Urothelium cell line (cell line): ENCODE results near the gene HTRA3.
A peak's percentile ranks its signal among the peaks of the same experiment; 100 is the strongest.

Source experiments
- DNase-seq: peaks from one replicate; pipeline ENCODE4 v3.0.0; 2011; ENCODE audit warnings: low spot score, mixed read lengths
- FAIRE-seq: peaks from 2 replicates; lab custom pipeline; 2011; peaks lifted over from hg19 to GRCh38; lab: Jason Lieb, UNC

The HTRA3 gene

DNA sequence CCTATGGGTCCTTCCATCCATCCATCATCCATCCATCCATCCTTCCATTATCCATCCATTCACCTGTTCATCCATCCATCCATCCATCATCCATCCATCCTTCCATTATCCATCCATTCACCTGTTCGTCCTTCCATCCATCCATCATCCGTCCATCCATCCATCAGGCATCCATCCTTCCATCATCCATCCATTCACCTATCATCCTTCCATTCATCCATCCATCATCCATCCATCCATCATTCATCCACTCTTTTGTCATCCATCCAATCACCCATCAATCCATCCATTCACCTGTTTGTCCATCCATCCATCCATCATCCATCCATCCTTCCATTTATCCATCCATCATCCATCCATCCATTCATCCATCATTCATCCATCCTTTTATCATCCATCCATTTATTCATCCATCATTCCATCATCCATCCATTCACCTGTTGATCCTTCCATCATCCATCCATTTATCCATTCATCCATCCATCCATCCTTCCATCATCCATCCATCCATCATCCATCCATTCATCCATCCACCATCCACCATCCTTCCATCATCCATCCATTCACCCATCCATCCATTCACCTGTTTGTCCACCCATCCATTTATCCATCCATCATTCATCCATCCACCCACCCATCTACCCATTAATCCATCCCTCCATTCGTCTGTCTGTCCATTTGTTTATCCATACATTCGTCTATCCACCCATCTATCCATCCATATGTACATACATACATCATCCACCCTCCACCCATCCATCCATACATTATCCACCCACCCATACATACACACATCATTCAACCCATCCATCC is 35.7 kb upstream of the HTRA3 start:
- peak; percentile 83 for FAIRE-seq
- no peak for DNase-seq

DNA sequence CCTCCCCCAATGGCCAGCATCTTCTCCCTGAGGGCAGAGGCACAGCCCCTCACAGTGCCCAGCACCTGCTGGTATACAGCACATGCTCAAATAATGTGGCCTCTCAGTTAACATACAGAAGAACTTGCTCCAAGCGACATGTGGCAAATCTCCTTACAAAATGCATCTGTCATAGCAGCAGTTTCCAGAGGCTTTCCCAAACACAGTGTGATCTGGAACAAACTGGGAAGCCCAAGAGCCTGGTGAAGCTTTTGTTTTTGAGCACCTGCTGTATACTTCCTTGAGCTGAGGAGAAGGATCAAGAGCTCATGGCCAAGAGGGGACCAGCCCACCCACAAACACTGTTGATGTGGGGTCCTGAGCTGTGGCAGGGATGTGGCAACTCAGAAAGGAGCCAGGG is 34.8 kb upstream of the HTRA3 start:
- FAIRE-seq (no peak), DNase-seq (no peak)

GRCh38 chr4:8235224-8235623 is 34.3 kb upstream of the HTRA3 start:
- FAIRE-seq (no peak), DNase-seq (no peak)

DNA sequence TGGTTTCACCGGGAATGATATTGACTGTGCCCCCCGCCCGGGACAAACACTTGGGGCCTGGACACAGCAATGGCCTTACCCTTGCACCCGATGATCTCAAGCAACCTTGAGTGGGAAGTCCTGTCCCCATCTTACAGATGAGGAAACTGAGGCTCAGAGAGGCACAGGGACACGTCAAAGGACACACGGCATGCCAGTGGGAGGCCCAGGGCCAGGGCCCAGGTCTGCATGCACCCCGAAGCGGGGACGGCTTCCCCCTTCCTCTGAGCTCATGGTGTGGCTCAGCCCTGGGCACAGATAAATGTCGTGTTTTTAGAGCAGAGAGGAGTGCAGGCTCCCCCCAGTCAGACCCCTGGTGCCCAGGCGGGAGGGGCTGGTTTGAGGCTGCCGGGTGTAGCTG is 33.9 kb upstream of the HTRA3 start:
- FAIRE-seq (no peak), DNase-seq (no peak)

DNA sequence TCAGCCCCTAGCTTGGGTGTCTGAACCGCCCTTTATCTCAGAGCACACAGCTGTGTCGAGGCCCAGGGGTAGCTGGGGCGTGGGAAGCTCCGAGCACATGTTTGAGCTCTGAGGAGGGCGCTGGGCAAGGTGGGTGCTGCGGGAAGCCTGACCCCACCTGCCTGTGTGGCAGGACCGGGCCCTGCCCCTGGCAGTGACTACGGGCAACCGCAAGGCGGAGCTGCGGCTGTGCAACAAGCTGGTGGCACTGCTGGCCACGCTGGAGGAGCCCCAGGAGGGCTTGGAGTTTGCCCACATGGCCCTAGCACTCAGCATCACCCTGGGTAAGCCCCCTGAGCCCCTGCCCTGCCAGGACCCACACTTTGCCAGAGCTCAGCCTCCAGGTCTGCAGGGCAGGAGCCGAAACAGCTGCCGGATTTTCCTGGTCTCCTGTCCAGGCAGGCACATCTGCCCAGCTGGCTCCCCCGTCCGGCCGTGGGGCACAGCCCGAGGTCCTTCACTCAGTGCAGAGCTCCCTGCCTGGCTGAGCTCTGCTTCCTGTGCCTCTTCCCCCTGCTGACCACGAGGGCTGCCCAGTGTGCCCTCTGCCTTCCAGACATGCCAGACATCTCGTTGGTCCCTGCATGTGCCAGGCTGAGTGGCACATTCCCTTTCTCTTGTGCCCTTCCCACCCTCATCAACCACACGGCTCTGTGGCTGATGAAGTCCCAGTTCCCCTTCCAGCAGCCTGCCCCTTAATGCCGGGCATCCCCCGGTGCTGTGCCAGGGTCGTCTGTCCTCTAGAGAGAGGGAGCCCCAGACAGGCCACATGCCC is 33.2 kb upstream of the HTRA3 start:
- FAIRE-seq (no peak), DNase-seq (no peak)

DNA sequence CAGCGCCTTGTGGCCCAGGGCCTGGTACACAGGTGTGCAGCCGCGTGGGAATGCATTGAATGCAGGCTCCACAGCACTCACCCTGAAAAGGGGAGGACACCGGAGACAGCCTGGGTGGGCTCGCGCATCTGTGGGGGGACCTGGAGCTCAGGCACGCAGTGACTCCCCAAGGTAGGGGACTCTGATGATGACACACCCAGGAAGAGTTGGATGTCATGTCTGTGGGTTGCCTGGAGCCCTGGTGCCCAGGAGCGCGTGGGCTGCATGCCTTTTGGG is 32.7 kb upstream of the HTRA3 start:
- no peak for FAIRE-seq

DNA sequence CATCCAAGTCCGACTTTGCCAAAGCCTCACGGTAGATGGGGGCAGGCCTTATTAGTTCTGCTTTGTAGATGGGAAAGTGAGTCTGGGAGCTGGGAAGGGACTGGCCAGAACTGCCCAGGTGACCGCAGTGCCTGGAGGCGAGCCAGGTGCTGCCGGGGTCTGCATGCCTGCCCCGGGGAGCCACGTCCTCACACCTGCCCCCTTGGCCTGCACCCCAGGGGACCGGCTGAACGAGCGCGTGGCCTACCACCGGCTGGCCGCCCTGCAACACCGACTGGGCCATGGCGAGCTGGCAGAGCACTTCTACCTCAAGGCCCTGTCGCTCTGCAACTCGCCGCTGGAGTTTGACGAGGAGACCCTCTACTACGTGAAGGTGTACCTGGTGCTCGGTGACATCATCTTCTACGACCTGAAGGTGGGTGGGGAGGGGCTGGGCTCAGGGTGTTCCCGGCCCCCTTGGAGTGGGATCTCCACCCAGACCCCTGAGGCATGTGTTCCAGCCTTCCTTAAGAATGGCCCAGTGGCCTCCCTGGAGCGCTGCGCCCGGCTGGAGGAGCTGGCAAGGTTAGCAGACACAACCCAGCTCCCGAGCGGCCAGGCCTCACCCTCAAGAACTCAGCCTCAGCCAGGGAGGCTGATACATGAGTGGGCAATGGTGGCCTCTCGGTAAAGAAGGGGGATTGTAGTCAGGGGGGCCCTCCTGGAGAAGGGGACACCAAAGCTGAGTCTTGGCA is 32.1 kb upstream of the HTRA3 start:
- DNase-seq (no peak), FAIRE-seq (no peak)

More for the DNA sequence above, 32.7 kb upstream of the HTRA3 start:
- DNase-seq, result no peak

DNA sequence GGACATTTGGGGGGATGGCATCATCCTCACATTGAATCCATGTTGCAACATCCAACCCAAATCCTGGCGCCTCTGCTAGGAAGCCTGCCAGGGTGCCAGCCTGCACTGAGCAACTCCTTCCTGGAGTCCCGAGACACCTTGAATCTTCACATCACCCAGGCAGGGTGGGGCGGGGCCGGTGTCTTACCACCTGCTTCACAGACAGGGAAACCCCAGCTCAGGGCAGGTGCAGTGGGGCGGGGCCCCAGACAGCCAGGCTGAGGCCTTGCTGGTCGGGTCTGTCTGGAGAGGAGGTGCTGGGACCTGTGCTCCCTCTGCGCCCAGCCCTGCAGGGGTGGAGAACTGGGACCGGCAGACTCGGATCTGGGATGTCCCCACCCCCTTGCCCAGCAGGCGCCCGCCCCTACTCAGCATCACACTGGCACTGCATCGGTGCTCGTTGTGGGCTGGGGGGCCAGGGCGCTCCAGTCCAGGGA is 31.5 kb upstream of the HTRA3 start:
- DNase-seq, result no peak
- no peak for FAIRE-seq

DNA sequence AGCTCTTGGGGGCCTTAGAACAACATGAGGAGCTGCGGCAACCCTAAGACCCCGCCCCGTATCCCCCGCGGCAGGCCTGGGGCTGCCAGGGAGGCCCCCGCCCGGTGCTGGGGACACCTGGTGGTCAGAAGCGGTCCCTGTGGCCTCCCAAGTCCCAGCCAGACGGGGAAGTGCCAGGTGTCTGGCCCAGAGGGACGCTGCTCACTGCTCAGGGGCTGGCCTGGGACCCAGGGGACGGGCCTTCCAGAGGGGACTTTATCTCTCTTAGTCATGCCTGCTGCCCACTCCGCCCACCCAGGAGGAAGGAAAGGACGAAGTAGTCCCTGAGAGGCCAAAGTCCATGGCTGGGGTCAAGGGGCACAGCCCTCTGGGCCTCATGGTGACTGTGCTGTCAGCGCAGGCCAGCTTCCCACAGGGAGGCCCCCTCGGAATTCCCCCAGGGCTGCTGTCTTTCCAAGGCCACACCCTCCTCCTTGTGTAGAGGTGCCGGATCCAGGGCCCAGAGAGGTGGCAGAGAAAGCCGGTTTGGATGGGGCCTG is 31.0 kb upstream of the HTRA3 start:
- DNase-seq (no peak), FAIRE-seq (no peak)

DNA sequence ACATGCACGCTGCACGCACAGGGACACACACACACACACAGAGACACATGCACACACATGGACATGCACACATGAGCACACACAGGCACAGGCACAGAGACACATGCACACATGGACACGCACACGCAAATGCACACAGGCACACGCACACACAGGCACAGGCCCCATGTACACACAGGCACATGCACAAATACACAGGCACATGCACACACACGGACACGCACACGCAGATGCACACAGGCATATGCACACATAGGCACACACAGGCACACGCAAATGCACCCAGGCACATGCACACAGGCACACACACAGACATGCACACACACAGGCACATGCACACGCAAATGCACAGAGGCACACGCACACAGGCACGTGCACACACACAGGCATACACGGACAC is 30.3 kb upstream of the HTRA3 start:
- DNase-seq, result no peak
- FAIRE-seq, result no peak

DNA sequence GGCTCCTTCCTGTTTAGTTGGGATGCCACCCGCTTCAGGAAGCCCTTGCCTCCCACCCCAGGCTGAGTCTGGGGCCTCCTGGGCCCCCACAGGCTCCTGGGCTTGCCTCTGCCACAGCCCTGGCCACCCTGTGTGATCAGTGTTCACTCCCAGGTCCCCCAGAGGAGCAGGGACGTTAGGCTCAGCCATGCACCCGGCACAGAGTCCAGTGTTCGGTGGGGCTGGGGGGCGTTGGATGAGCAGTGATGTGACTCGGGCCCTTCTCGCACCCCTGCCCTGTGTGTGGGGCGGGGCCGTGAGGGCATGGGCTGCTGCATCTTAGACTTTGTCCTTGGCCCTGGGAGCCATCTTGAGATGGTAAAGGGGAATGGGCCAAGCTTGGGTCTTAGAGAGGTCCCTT is 29.9 kb upstream of the HTRA3 start:
- FAIRE-seq, result no peak

DNA sequence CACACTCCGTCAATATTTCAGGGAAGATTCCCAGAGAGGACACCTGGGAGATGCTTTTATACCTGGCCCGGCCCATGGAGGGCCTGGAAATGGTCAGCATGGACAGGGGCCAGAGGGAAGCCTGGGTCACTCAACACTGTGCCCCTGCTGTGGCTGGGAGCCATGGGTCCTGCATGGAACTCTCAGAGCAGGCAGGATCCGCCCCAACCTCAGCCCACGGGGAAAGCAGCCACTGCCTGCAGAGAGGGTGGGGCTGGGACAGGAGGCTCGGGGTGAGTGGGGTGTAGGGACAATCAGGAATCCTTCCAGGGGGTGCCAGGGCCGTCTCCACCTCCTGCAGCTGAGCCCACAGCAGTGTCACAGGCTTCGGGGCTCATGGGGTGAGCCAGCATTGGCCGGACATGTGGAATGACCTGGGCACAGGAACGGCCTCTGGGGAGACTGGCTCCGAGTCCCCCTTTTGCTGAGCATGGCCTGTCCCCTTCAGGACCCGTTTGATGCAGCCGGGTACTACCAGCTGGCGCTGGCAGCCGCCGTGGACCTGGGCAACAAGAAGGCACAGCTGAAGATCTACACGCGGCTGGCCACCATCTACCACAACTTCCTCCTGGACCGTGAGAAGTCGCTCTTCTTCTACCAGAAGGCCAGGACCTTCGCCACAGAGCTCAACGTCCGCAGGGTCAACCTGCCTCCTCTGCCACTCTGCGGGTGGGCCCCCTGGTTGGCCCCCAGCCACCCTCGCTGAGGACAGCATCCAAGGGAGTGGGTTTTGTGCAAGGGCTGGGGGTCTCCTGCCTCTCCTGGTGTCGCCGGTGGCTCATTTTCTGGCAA is 29.1 kb upstream of the HTRA3 start:
- DNase-seq (no peak), FAIRE-seq (no peak)

More for the DNA sequence above, 29.9 kb upstream of the HTRA3 start:
- no peak for DNase-seq

- FAIRE-seq (no peak), DNase-seq (no peak)
Observed at GRCh38 chr4:8241211-8241779, 28.3 kb upstream of the HTRA3 start.

DNA sequence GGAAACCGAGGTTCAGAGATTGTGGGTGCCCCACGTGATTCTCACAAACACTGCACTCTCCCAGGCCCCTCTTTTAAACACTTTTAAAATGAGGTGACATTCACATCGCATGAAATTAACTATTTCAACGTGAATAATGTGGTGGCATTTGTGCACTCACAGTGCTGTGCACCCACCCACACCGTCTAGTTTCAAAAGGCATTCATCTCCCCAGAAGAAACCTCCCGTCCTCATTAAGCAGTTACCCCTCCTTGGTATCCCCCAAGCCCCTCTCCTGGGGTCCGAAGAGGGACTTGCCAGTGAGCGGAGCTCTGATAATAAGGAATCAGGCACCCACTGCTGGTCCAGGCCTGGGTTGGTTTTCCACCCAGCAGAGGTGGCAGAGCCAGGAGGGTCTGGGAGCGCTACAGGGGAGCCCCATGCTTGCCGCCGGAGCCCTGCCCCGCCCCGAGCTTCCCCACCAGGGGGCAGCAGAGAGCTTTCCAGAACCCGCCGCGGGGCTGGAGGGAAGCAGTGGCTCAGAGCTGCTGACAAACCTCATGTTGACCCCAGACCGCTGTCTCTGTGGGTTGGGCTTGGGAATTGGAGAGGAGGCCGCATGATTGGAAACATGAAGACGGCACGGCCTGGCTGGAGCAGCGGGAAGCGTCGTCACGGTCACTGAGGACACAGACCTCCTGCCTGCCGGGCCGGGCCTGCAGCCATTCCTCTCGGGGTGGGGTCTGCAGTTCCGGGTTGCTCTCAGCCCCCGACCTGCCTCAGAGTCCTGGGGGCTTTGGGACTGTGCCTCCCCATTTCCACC is 27.5 kb upstream of the HTRA3 start:
- FAIRE-seq, result no peak
- DNase-seq, result peak; percentile 79

GRCh38 chr4:8242782-8243560 is 26.6 kb upstream of the HTRA3 start:
- no peak for DNase-seq

GRCh38 chr4:8244001-8244757 is 25.4 kb upstream of the HTRA3 start:
- FAIRE-seq (no peak), DNase-seq (no peak)

More at GRCh38 chr4:8242782-8243560, 26.6 kb upstream of the HTRA3 start:
- no peak for FAIRE-seq

DNA sequence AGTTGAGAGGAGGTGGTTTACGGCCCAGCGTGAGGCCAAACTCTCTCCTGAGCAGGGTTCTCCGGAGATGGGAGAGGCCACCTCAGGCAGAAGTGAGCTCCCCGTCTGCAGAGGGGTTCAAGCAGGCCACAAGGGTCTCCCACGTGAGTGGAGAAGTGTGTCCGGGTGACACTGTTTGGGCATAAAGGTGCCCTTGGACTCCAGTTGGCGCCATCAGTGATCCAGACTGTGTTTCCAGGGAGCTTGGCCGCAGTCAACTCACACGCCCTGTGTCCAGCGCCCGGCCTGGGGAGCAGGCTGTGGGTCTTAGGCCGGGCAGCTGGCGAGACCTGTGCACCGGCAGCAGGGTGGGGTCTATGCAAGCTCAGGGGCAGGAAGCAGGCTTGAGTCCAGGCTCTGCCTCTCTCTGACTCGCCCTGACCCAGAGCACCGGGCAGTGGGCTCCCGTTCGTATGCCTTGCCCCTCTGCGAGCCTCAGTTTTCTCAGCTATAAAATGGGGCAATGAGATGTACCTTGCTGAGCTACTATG is 24.6 kb upstream of the HTRA3 start:
- FAIRE-seq, result no peak
- DNase-seq, result no peak
